Right lobe of liver (tissue), 4 donors: ENCODE data around the gene NEK10.

Experiments used
- CTCF ChIP-seq, 4 donors: fragments of 200-600 bp in 3 of 4; fragments of 450-650 bp in 1 of 4; IDR thresholded peaks; one replicate each; pipeline versions ENCODE4 v1.5.1 to v1.8.0; 2016 to 2022; ENCODE audit warnings: antibody characterized with exemption in 4 of 4, mild to moderate bottlenecking in 2 of 4
- POLR2A ChIP-seq: fragments of 450-650 bp; IDR thresholded peaks from one replicate; pipeline ENCODE4 v1.6.1; 2017; ENCODE audit warnings: antibody characterized with exemption, mild to moderate bottlenecking
- donor health status: DM: no; HTN: no; CAD: no.
- donor health status: DM: no; HTN: no; CAD: no.
- donor health status: DM: no; HTN: yes; CAD: no.

GRCh38 chr3:27391796-27392195 lies 22.6 kb upstream of the NEK10 start:
- TF ChIP-seq CTCF (IDR thresholded peaks at IDR 0.05) (no peak), POLR2A (no peak)
